PC-9 (cell line): ENCODE measurements around the gene XPO6.

Source experiments
- CTCF ChIP-seq: fragments of 200-600 bp; sonication (generic); conservative IDR thresholded peaks from 2 replicates; pipeline ENCODE4 v1.6.1; 2017; ENCODE audit warnings: mixed run types, antibody characterized with exemption, mild to moderate bottlenecking, moderate library complexity
- EZH2 ChIP-seq: fragments of 200-600 bp; sonication (generic); IDR thresholded peaks from 2 replicates; pipeline ENCODE4 v1.8.0; 2017; ENCODE audit warnings: antibody characterized with exemption, low read depth

- no peak for TF ChIP-seq CTCF
- no peak for TF ChIP-seq EZH2
Measured at GRCh38 chr16:28064150-28064549, 147.6 kb downstream of the XPO6 start.
